Activated naive CD8-positive, alpha-beta T cell treated with anti-CD3 and anti-CD28 coated beads for 36 hours (primary cell): Measurements from ENCODE around the gene SELENOI. TPM values are rescaled to one million over a fixed set of nuclear protein-coding genes. Genes with fewer than 3 reads are reported as not detected.
A peak's percentile ranks its signal among the peaks of the same experiment; 100 is the strongest.

Experiments
- DNase-seq: peaks from one replicate; pipeline ENCODE4 v3.0.0; 2021
- H3K27ac Mint-ChIP-seq: one replicate; pipeline ENCODE4 v1.8.0; 2022; ENCODE audit warnings: mild to moderate bottlenecking, moderate library complexity, mixed read lengths
- H3K27me3 Mint-ChIP-seq: one replicate; pipeline ENCODE4 v1.8.0; 2022; ENCODE audit warnings: mild to moderate bottlenecking, mixed read lengths
- H3K36me3 Mint-ChIP-seq: one replicate; pipeline ENCODE4 v1.8.0; 2021; ENCODE audit warnings: mild to moderate bottlenecking, mixed read lengths
- H3K4me1 Mint-ChIP-seq: one replicate; pipeline ENCODE4 v1.8.0; 2021; ENCODE audit warnings: mixed read lengths
- H3K4me3 Mint-ChIP-seq: one replicate; pipeline ENCODE4 v1.8.0; 2022; ENCODE audit warnings: mild to moderate bottlenecking, moderate library complexity, mixed read lengths
- H3K9me3 Mint-ChIP-seq: one replicate; pipeline ENCODE4 v1.8.0; 2022; ENCODE audit warnings: mixed read lengths
- total RNA-seq, 2 experiments: library from RNA; stranded (reverse); gene quantifications; one replicate each; pipeline ENCODE4 v1.2.3, GENCODE V29; 2021

Gene SELENOI
- total RNA-seq, 2 experiments from 2014 or later, result 59.0 to 60.6 TPM

- Mint-ChIP-seq H3K4me1 (peaks cover 24% of the 10 kb centered on the region), H3K27ac (no peak overlapping the region), H3K27me3 (peaks cover 17% of the 10 kb centered on the region), H3K4me3 (no peak overlapping the region), H3K36me3 (peaks cover 6% of the 10 kb centered on the region), H3K9me3 (no peaks in the 10 kb centered on the region)
- DNase-seq, result no peak
These were observed 54.8 kb downstream of the SELENOI start for GRCh38 chr2:26400723-26401122.

- DNase-seq, result peak; percentile 59
- peaks cover 12% of the 10 kb centered on the region for H3K4me1 Mint-ChIP-seq
- H3K9me3 Mint-ChIP-seq, result no peaks in the 10 kb centered on the region
- H3K27me3 Mint-ChIP-seq, result peaks cover 17% of the 10 kb centered on the region
- no peaks in the 10 kb centered on the region for H3K36me3 Mint-ChIP-seq
- no peak within 1 kb of the TSS for H3K4me3 Mint-ChIP-seq
- no peak within 1 kb of the TSS for H3K27ac Mint-ChIP-seq
These were observed 56.0 kb downstream of the SELENOI start, which contains the start of gene DRC1 for GRCh38 chr2:26401739-26402541. Gene DRC1 (plus strand): TSS chr2:26401920. CDS start chr2:26401990, 70 bp downstream.

- no peak overlapping the region for H3K27ac Mint-ChIP-seq
These were observed 61.6 kb downstream of the SELENOI start for GRCh38 chr2:26407526-26407925.

GRCh38 chr2:26409785-26410184, 63.8 kb downstream of the SELENOI start:
- no peak for DNase-seq
- H3K27ac Mint-ChIP-seq, result no peak overlapping the region
- peaks cover 3% of the 10 kb centered on the region for H3K4me1 Mint-ChIP-seq
- H3K27me3 Mint-ChIP-seq, result peaks cover 25% of the 10 kb centered on the region
- H3K4me3 Mint-ChIP-seq, result no peak overlapping the region
- no peaks in the 10 kb centered on the region for H3K9me3 Mint-ChIP-seq
- H3K36me3 Mint-ChIP-seq, result no peaks in the 10 kb centered on the region

More at GRCh38 chr2:26407526-26407925, 61.6 kb downstream of the SELENOI start:
- no peaks in the 10 kb centered on the region for H3K36me3 Mint-ChIP-seq
- H3K4me3 Mint-ChIP-seq, result no peak overlapping the region
- peaks cover 32% of the 10 kb centered on the region for H3K27me3 Mint-ChIP-seq
- H3K4me1 Mint-ChIP-seq, result peaks cover 3% of the 10 kb centered on the region
- DNase-seq, result no peak
- H3K9me3 Mint-ChIP-seq, result no peaks in the 10 kb centered on the region

GRCh38 chr2:26410764-26411243, 64.9 kb downstream of the SELENOI start:
- H3K27me3 Mint-ChIP-seq, result peaks cover 25% of the 10 kb centered on the region
- DNase-seq, result no peak
- no peak overlapping the region for H3K4me3 Mint-ChIP-seq
- H3K36me3 Mint-ChIP-seq, result no peaks in the 10 kb centered on the region
- H3K9me3 Mint-ChIP-seq, result no peaks in the 10 kb centered on the region
- H3K27ac Mint-ChIP-seq, result no peak overlapping the region
- peaks cover 3% of the 10 kb centered on the region for H3K4me1 Mint-ChIP-seq

- Mint-ChIP-seq H3K36me3 (no peaks in the 10 kb centered on the region), H3K4me3 (no peak overlapping the region), H3K9me3 (no peaks in the 10 kb centered on the region), H3K4me1 (peaks cover 3% of the 10 kb centered on the region), H3K27me3 (peaks cover 25% of the 10 kb centered on the region), H3K27ac (no peak overlapping the region)
- no peak for DNase-seq
These were observed 65.5 kb downstream of the SELENOI start for GRCh38 chr2:26411419-26411818.

- peak; percentile 15 for DNase-seq
- no peaks in the 10 kb centered on the region for H3K36me3 Mint-ChIP-seq
- peaks cover 3% of the 10 kb centered on the region for H3K4me1 Mint-ChIP-seq
- H3K9me3 Mint-ChIP-seq, result no peaks in the 10 kb centered on the region
- H3K4me3 Mint-ChIP-seq, result peak overlapping the region; percentile 44
- peaks cover 25% of the 10 kb centered on the region for H3K27me3 Mint-ChIP-seq
- no peak overlapping the region for H3K27ac Mint-ChIP-seq
These were observed 66.2 kb downstream of the SELENOI start for GRCh38 chr2:26412091-26412673.

GRCh38 chr2:26414311-26414710, 68.4 kb downstream of the SELENOI start:
- peaks cover 20% of the 10 kb centered on the region for H3K27me3 Mint-ChIP-seq
- no peaks in the 10 kb centered on the region for H3K36me3 Mint-ChIP-seq
- no peak overlapping the region for H3K4me3 Mint-ChIP-seq
- DNase-seq, result no peak
- H3K4me1 Mint-ChIP-seq, result peaks cover 3% of the 10 kb centered on the region
- H3K9me3 Mint-ChIP-seq, result no peaks in the 10 kb centered on the region
- no peak overlapping the region for H3K27ac Mint-ChIP-seq

GRCh38 chr2:26421961-26422360, 76.0 kb downstream of the SELENOI start:
- Mint-ChIP-seq H3K27ac (no peak overlapping the region), H3K4me3 (no peak overlapping the region), H3K9me3 (no peaks in the 10 kb centered on the region), H3K4me1 (no peaks in the 10 kb centered on the region), H3K36me3 (no peaks in the 10 kb centered on the region), H3K27me3 (peaks cover 5% of the 10 kb centered on the region)
- no peak for DNase-seq

GRCh38 chr2:26422947-26423629, 77.1 kb downstream of the SELENOI start:
- peaks cover 2% of the 10 kb centered on the region for H3K27me3 Mint-ChIP-seq
- no peak overlapping the region for H3K27ac Mint-ChIP-seq
- H3K4me3 Mint-ChIP-seq, result no peak overlapping the region
- no peak for DNase-seq
- no peaks in the 10 kb centered on the region for H3K9me3 Mint-ChIP-seq
- H3K4me1 Mint-ChIP-seq, result no peaks in the 10 kb centered on the region
- no peaks in the 10 kb centered on the region for H3K36me3 Mint-ChIP-seq

GRCh38 chr2:26423750-26424149, 77.8 kb downstream of the SELENOI start:
- Mint-ChIP-seq H3K9me3 (no peaks in the 10 kb centered on the region), H3K4me3 (no peak overlapping the region), H3K36me3 (no peaks in the 10 kb centered on the region), H3K4me1 (no peaks in the 10 kb centered on the region), H3K27me3 (no peaks in the 10 kb centered on the region), H3K27ac (no peak overlapping the region)
- no peak for DNase-seq

GRCh38 chr2:26424221-26424620, 78.3 kb downstream of the SELENOI start:
- Mint-ChIP-seq H3K36me3 (no peaks in the 10 kb centered on the region), H3K9me3 (no peaks in the 10 kb centered on the region), H3K4me1 (no peaks in the 10 kb centered on the region), H3K4me3 (no peak overlapping the region), H3K27ac (no peak overlapping the region), H3K27me3 (no peaks in the 10 kb centered on the region)
- DNase-seq, result no peak

GRCh38 chr2:26428846-26429245, 82.9 kb downstream of the SELENOI start:
- Mint-ChIP-seq H3K27ac (no peak overlapping the region), H3K36me3 (no peaks in the 10 kb centered on the region), H3K27me3 (peaks cover 4% of the 10 kb centered on the region), H3K4me1 (no peaks in the 10 kb centered on the region), H3K9me3 (no peaks in the 10 kb centered on the region), H3K4me3 (no peak overlapping the region)
- DNase-seq, result no peak

GRCh38 chr2:26429779-26430578, 84.0 kb downstream of the SELENOI start:
- Mint-ChIP-seq H3K4me3 (no peak overlapping the region), H3K27me3 (peaks cover 4% of the 10 kb centered on the region), H3K36me3 (no peaks in the 10 kb centered on the region), H3K4me1 (no peaks in the 10 kb centered on the region), H3K27ac (no peak overlapping the region), H3K9me3 (no peaks in the 10 kb centered on the region)
- DNase-seq, result no peak
